Subcutaneous abdominal adipose tissue (tissue), 5 donors: Measurements from ENCODE around the gene TMEM233.

ENCODE experiments used
- H3K27ac ChIP-seq: one replicate; pipeline ENCODE4 v1.7.0; 2013; ENCODE audit warnings: low read depth, mild to moderate bottlenecking, inconsistent platforms, low read length, moderate library complexity
- H3K27me3 ChIP-seq, 5 donors: one replicate each; pipeline ENCODE4 v1.7.0; 2013; ENCODE audit warnings: low read length in 5 of 5, inconsistent platforms in 1 of 5; ENCODE audit not compliant: control insufficient read depth in 5 of 5, insufficient read depth in 4 of 5
- H3K36me3 ChIP-seq, 5 donors: one replicate each; pipeline ENCODE4 v1.7.0; 2013; ENCODE audit warnings: low read length in 5 of 5; ENCODE audit not compliant: control insufficient read depth in 5 of 5, insufficient read depth in 5 of 5
- H3K4me1 ChIP-seq, 5 donors: one replicate each; pipeline ENCODE4 v1.7.0; 2013; ENCODE audit warnings: low read length in 5 of 5, mild to moderate bottlenecking in 3 of 5, moderate library complexity in 1 of 5; ENCODE audit not compliant: control insufficient read depth in 5 of 5, insufficient read depth in 5 of 5
- H3K4me3 ChIP-seq, 5 donors: one replicate each; pipeline ENCODE4 v1.7.0; 2013; ENCODE audit warnings: low read length in 5 of 5, low read depth in 1 of 5
- H3K9ac ChIP-seq, 5 donors: one replicate each; pipeline ENCODE4 v1.7.0; 2013; ENCODE audit warnings: low read length in 5 of 5, mild to moderate bottlenecking in 4 of 5, moderate library complexity in 3 of 5
- H3K9me3 ChIP-seq, 5 donors: one replicate each; pipeline ENCODE4 v1.7.0; 2013; ENCODE audit warnings: low read length in 5 of 5; ENCODE audit not compliant: control insufficient read depth in 5 of 5
- donor health status: healthy.
- donor health status: healthy.
- donor health status: healthy.
- donor health status: healthy.
- donor health status: healthy.

The TMEM233 gene

GRCh38 chr12:119684711-119685369, 91.3 kb downstream of the TMEM233 start:
- H3K9ac ChIP-seq, result no peak overlapping the region
- H3K27ac ChIP-seq, result no peak overlapping the region

GRCh38 chr12:119685375-119685774, 91.8 kb downstream of the TMEM233 start:
- peaks cover 3 to 17% (median 15%) of the 10 kb centered on the region in 5 donors for H3K36me3 ChIP-seq
- H3K27ac ChIP-seq, result no peak overlapping the region
- no peak overlapping the region for H3K9ac ChIP-seq
- H3K27me3 ChIP-seq, result no peaks in the 10 kb centered on the region
- H3K4me1 ChIP-seq, result peaks cover 3 to 64% (median 11%) of the 10 kb centered on the region in 5 donors
- no peaks in the 10 kb centered on the region for H3K9me3 ChIP-seq
- no peak overlapping the region for H3K4me3 ChIP-seq

More at GRCh38 chr12:119684711-119685369, 91.3 kb downstream of the TMEM233 start:
- Histone ChIP-seq H3K4me1 (peaks cover 3 to 68% (median 14%) of the 10 kb centered on the region in 5 donors), H3K9me3 (no peaks in the 10 kb centered on the region), H3K27me3 (no peaks in the 10 kb centered on the region), H3K36me3 (peaks cover 3 to 22% (median 21%) of the 10 kb centered on the region in 5 donors), H3K4me3 (no peak overlapping the region)

GRCh38 chr12:119686355-119686754, 92.8 kb downstream of the TMEM233 start:
- Histone ChIP-seq H3K9ac (no peak overlapping the region), H3K4me3 (no peak overlapping the region), H3K9me3 (no peaks in the 10 kb centered on the region), H3K27me3 (no peaks in the 10 kb centered on the region), H3K27ac (no peak overlapping the region), H3K36me3 (peaks cover 0 to 7% (median 5%) of the 10 kb centered on the region in 5 donors), H3K4me1 (peaks cover 0 to 61% (median 3%) of the 10 kb centered on the region in 5 donors)

- Histone ChIP-seq H3K27ac (no peak overlapping the region), H3K4me1 (peaks cover 0 to 61% (median 3%) of the 10 kb centered on the region in 5 donors), H3K9ac (no peak overlapping the region), H3K9me3 (no peaks in the 10 kb centered on the region), H3K27me3 (no peaks in the 10 kb centered on the region), H3K4me3 (peak overlapping the region in 1 of 5 donors; percentile 24), H3K36me3 (peaks cover 0 to 3% (median 1%) of the 10 kb centered on the region in 5 donors)
Measured at GRCh38 chr12:119686776-119687175, 93.2 kb downstream of the TMEM233 start.

- Histone ChIP-seq H3K36me3 (no peaks in the 10 kb centered on the region), H3K9ac (no peak overlapping the region), H3K9me3 (no peaks in the 10 kb centered on the region), H3K4me3 (peak overlapping the region in 2 of 5 donors; percentile 16 to 24), H3K4me1 (peaks cover 0 to 61% (median 3%) of the 10 kb centered on the region in 5 donors), H3K27me3 (no peaks in the 10 kb centered on the region), H3K27ac (no peak overlapping the region)
Measured at GRCh38 chr12:119687406-119687805, 93.8 kb downstream of the TMEM233 start.

DNA sequence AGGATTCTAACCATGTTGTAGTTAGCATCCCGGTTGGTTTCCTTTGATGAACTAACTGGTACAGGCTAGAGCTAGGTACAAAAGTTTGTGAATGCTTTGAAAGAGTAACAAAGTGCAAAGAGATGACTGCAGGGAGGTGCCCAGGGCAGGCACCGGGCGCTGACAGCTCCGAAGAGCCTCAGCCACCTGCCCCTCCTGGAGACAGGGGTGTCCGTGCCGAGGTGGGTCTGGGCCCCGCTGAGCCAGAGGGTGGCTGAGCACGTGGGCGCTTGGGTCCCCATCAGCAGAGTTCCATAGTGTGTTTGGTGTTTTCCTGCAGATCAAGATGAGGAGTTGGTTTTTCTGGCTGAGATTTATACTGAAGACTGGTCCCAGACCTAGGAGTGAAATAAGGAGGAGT, 94.3 kb downstream of the TMEM233 start:
- H3K27me3 ChIP-seq, result no peaks in the 10 kb centered on the region
- H3K4me3 ChIP-seq, result no peak overlapping the region
- H3K9me3 ChIP-seq, result no peaks in the 10 kb centered on the region
- H3K4me1 ChIP-seq, result peaks cover 0 to 61% (median 3%) of the 10 kb centered on the region in 5 donors
- H3K27ac ChIP-seq, result no peak overlapping the region
- no peak overlapping the region for H3K9ac ChIP-seq
- no peaks in the 10 kb centered on the region for H3K36me3 ChIP-seq

GRCh38 chr12:119689935-119690500, 96.4 kb downstream of the TMEM233 start:
- Histone ChIP-seq H3K9ac (no peak overlapping the region), H3K4me3 (no peak overlapping the region), H3K27ac (no peak overlapping the region), H3K27me3 (no peaks in the 10 kb centered on the region), H3K36me3 (no peaks in the 10 kb centered on the region), H3K9me3 (no peaks in the 10 kb centered on the region), H3K4me1 (peaks cover 0 to 58% (median 3%) of the 10 kb centered on the region in 5 donors)

DNA sequence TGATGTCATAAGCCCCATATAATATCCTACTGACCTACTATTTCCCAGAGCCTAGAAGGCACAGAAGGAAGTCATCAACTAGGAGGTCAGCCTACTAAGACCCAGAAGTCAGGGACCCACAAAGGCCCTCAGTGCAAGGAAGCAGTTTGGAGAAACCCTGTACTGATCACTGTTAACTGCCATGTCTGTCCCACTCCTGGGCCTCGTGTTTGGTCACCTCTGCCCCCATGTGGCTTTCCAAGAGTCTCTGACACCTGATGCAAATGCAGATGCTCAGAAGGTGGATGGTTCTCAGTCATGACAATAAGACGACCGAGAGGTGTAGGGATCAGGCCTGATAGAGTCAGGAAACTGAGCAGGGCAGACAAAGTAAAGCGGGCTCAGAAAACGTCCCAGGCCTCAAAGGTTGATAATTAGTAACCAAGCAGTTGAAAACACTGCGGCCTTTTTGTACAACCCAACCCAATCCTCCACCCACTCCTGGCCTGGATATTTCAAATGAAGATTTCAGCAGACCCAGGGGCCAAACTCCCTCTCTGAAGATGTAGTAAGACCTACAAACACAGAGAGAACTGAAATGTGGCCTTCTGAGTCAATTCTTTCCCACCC, 97.7 kb downstream of the TMEM233 start:
- Histone ChIP-seq H3K9me3 (no peaks in the 10 kb centered on the region), H3K4me1 (peaks cover 0 to 54% (median 3%) of the 10 kb centered on the region in 5 donors), H3K27me3 (no peaks in the 10 kb centered on the region), H3K4me3 (no peak overlapping the region), H3K27ac (no peak overlapping the region), H3K36me3 (no peaks in the 10 kb centered on the region), H3K9ac (no peak overlapping the region)

DNA sequence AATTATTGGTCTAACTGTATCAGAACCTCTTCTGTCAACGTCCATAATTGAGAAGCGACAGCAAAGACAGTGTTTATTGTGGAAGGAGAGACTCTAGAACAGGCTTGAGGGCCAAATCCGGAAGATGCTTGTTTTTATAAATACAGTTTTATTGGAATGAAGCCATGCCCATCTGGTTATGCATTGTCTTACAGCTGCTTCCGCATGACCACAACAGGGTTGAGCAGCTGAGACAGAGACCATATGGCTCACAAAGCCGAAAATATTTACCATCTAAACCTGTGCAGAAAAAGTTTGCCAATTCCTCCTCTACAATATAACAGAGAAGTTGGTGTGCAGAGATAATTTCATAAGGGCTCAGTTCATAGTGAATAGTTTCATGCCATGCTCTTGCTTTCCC, 98.8 kb downstream of the TMEM233 start:
- Histone ChIP-seq H3K4me1 (peaks cover 0 to 43% (median under 1%) of the 10 kb centered on the region in 5 donors), H3K27me3 (no peaks in the 10 kb centered on the region), H3K27ac (no peak overlapping the region), H3K9me3 (no peaks in the 10 kb centered on the region), H3K36me3 (no peaks in the 10 kb centered on the region), H3K4me3 (no peak overlapping the region), H3K9ac (no peak overlapping the region)
